MCF 10A (cell line): ENCODE measurements around the gene CD99. TPM values are rescaled to one million over a fixed set of nuclear protein-coding genes. Genes with fewer than 3 reads are reported as not detected.

Source experiments
- BruUV-seq: library from RNA; stranded (reverse); fragments of 400-500 nt; replicated peaks from 2 replicates; lab custom pipeline; 2021; lab: Mats Ljungman, UMichigan
- CTCF ChIA-PET: fragments of 300-600 bp; sonication (Branson Sonifier 250); formaldehyde crosslinking; extraction: SDS; loops from one replicate; lab custom pipeline; 2021; ENCODE audit warnings: antibody characterized with exemption, inconsistent platforms; lab: Yijun Ruan, JAX
- POLR2A ChIA-PET: fragments of 300-600, 350-650 bp; sonication (Branson Sonifier 250); formaldehyde crosslinking; extraction: SDS; loops from one replicate; lab custom pipeline; 2020; ENCODE audit warnings: antibody characterized with exemption, inconsistent platforms; lab: Yijun Ruan, JAX
- DNase-seq: peaks from one replicate; pipeline ENCODE4 v3.0.0-alpha.2; 2018; ENCODE audit not compliant: unreplicated experiment
- H3K27ac Mint-ChIP-seq: one replicate; pipeline ENCODE4 v1.8.0; 2022; ENCODE audit warnings: mild to moderate bottlenecking, low read depth, mixed read lengths; ENCODE audit not compliant: unreplicated experiment
- H3K27me3 Mint-ChIP-seq: one replicate; pipeline ENCODE4 v1.8.0; 2022; ENCODE audit warnings: mixed read lengths; ENCODE audit not compliant: insufficient read depth, unreplicated experiment
- H3K36me3 Mint-ChIP-seq: one replicate; pipeline ENCODE4 v1.8.0; 2022; ENCODE audit warnings: mild to moderate bottlenecking, moderate library complexity, mixed read lengths; ENCODE audit not compliant: insufficient read depth, unreplicated experiment
- H3K4me1 Mint-ChIP-seq: one replicate; pipeline ENCODE4 v1.8.0; 2022; ENCODE audit warnings: mixed read lengths; ENCODE audit not compliant: insufficient read depth, unreplicated experiment
- H3K4me3 Mint-ChIP-seq: one replicate; pipeline ENCODE4 v1.8.0; 2022; ENCODE audit warnings: mild to moderate bottlenecking, moderate library complexity, mixed read lengths; ENCODE audit not compliant: unreplicated experiment
- H3K9me3 Mint-ChIP-seq: one replicate; pipeline ENCODE4 v1.8.0; 2022; ENCODE audit warnings: mixed read lengths; ENCODE audit not compliant: unreplicated experiment
- CTCF ChIP-seq: fragments of 200-600 bp; IDR thresholded peaks from one replicate; pipeline ENCODE4 v1.8.0; 2022; ENCODE audit warnings: antibody characterized with exemption, mild to moderate bottlenecking; ENCODE audit not compliant: unreplicated experiment
- intact Hi-C: fragments of 100-400 bp; cut with micrococcal nuclease; formaldehyde crosslinking; loops from 2 replicates; pipeline ENCODE4 v1.14.1; 2022
- total RNA-seq: library from RNA; stranded (reverse); gene quantifications from 2 replicates; pipeline ENCODE4 v1.2.3, GENCODE V29; 2022

The CD99 gene
- total RNA-seq, 1 experiment from 2014 or later: 176 TPM

DNA sequence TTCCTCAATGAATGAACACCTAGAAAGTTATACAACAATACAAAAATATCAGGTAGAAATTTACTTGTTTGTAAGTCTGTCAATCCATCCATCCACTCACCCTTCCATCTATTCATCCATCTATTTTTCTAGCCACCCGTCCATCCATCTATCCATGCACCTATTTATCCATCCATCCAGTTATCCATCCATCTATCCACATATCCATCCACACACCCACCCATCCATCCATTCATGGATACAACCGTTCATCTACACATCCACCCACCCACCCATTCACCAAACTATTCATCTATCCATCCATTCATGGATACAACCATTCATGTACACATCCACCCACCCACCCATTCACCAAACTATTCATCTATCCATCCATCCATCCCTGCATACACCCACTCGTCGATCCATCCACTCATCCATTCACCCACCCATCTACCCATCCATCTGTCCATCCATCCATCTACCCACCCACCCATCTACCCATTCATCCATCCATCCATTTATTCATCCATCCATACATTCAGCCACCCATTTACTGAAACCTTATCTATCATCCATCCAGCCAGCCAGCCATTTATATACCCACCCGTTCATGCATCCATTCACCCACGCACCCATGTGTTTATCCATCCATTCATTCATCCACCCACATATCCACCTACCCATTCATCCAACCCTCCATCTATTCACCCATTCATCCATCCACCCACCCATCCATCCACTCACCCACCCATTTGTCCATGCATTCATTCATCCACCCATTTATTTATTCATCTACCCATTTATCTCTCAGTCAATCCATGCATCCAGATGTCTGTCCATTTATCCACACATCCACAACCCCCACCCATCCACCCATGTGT lies 10.4 kb upstream of the CD99 start:
- Mint-ChIP-seq H3K27me3 (peaks cover 10% of the 10 kb centered on the region), H3K4me1 (peaks cover 17% of the 10 kb centered on the region), H3K9me3 (no peaks in the 10 kb centered on the region), H3K36me3 (no peaks in the 10 kb centered on the region), H3K27ac (no peak overlapping the region), H3K4me3 (no peak overlapping the region)
- no TSS peak for BruUV-seq
- ChIA-PET POLR2A (no interaction called here), CTCF (no interaction called here)
- no peak for TF ChIP-seq CTCF
- no peak for DNase-seq
- intact Hi-C loops: no loop called here

- Mint-ChIP-seq H3K9me3 (no peaks in the 10 kb centered on the region), H3K27ac (no peak overlapping the region), H3K4me1 (peaks cover 7% of the 10 kb centered on the region), H3K36me3 (no peaks in the 10 kb centered on the region), H3K4me3 (no peak overlapping the region), H3K27me3 (peaks cover 10% of the 10 kb centered on the region)
- TF ChIP-seq CTCF: no peak
- POLR2A ChIA-PET: no interaction called here
- no peak for DNase-seq
- CTCF ChIA-PET: no interaction called here
- intact Hi-C loops: no loop called here
- BruUV-seq: no TSS peak
Measured at GRCh38 chrX:2682565-2683177, 8.4 kb upstream of the CD99 start.

DNA sequence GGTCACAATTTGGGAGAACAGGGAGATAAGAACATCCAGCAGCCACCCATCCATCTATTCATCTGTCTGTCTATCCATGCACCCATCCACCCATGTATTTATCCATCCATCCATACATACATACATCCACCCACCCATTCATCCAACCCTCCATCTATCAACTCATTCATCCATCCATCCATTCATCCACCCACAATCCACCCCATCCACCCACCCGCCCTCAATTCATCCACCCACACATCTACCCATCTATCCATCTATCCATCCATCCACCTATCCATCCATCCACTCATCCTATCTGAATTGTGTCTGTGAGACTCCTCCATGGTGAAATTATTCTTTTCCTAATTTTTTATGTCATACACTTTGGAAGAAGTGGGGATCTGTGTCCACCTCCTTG lies 6.8 kb upstream of the CD99 start:
- intact Hi-C loops: no loop called here
- Mint-ChIP-seq H3K4me1 (no peaks in the 10 kb centered on the region), H3K9me3 (no peaks in the 10 kb centered on the region), H3K36me3 (no peaks in the 10 kb centered on the region), H3K4me3 (no peak overlapping the region), H3K27ac (no peak overlapping the region), H3K27me3 (peaks cover 10% of the 10 kb centered on the region)
- BruUV-seq: no TSS peak
- ChIA-PET CTCF (no interaction called here), POLR2A (no interaction called here)
- no peak for TF ChIP-seq CTCF
- DNase-seq: no peak

DNA sequence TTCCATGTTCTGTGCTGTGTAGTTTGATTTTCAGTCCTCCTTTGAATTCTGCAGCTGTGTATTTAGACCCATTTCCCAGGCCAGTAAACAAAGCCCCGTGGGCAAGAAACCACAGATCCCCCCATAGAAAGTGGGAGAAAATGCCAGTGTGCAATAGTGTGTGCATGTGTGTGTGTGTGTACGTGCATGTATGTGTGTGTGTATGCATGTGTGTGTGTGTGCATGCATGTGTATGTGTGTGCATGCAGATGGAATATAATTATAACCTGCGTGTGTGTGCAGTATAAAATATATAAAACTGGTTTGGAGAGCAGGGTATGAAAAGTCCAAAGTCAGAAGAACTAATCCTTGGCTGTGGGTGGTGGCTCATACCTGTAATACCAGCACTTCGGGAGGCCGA lies 5.2 kb upstream of the CD99 start:
- no peak for DNase-seq

More for the DNA sequence above, 5.2 kb upstream of the CD99 start:
- H3K9me3 Mint-ChIP-seq: no peaks in the 10 kb centered on the region
- no peaks in the 10 kb centered on the region for H3K36me3 Mint-ChIP-seq
- BruUV-seq: no TSS peak
- H3K4me1 Mint-ChIP-seq: no peaks in the 10 kb centered on the region
- H3K4me3 Mint-ChIP-seq: no peak overlapping the region
- ChIA-PET CTCF (no interaction called here), POLR2A (no interaction called here)
- no peak overlapping the region for H3K27ac Mint-ChIP-seq
- H3K27me3 Mint-ChIP-seq: peaks cover 10% of the 10 kb centered on the region
- no peak for TF ChIP-seq CTCF
- intact Hi-C loops: no loop called here
